Measurements from ENCODE around the gene PIP5K1B.

- no peak for TF ChIP-seq EZH2 (IDR thresholded peaks at IDR 0.05; ENCODE audit: borderline replicate concordance, low read length)
- TF ChIP-seq CTCF (IDR thresholded peaks at IDR 0.05; ENCODE audit: low read length), result no peak
Measured at GRCh38 chr9:68741234-68741633, 36.2 kb downstream of the PIP5K1B start.
